T-cell (primary cell): Measurements from ENCODE around the gene APOC3. TPM values are rescaled to one million over a fixed set of nuclear protein-coding genes. Genes with fewer than 3 reads are reported as not detected.
A peak's percentile ranks its signal among the peaks of the same experiment; 100 is the strongest.

ENCODE experiments used
- ATAC-seq, 4 experiments: fragments of 200-7000 bp in 3 of 4; fragments of 150-1000 bp in 1 of 4; cut with Tn5 transposase; replicated peaks in 1 of 4; 1 replicate in 3 of 4; 2 replicates in 1 of 4; pipeline ENCODE4 v1.10.0; 2021; ENCODE audit warnings: moderate library complexity in 3 of 4, mild to moderate bottlenecking in 2 of 4, moderate number of reproducible peaks in 1 of 4
- CTCF ChIA-PET, 2 donors: fragments of 300-600 bp; sonication (Branson Sonifier 250); formaldehyde crosslinking; loops; one replicate each; lab custom pipeline; 2022; ENCODE audit warnings: antibody characterized with exemption in 2 of 2; lab: Charles Lee
- POLR2A ChIA-PET, 2 donors: fragments of 300-600 bp; sonication (Branson Sonifier 250); formaldehyde crosslinking; loops; one replicate each; lab custom pipeline; 2022; ENCODE audit warnings: antibody characterized with exemption in 2 of 2; lab: Charles Lee
- DNase-seq, 35 experiments: peaks; one replicate each; pipeline versions ENCODE4 v3.0.0 to v3.0.0-alpha.2; 2013 to 2023
- H3K27ac ChIP-seq: one replicate; pipeline ENCODE4 v1.5.1; 2013; ENCODE audit warnings: low read length
- H3K27me3 ChIP-seq, 2 experiments: replicated peaks in 1 of 2; 1 replicate in 1 of 2; 2 replicates in 1 of 2; pipeline versions ENCODE4 v1.6.1 to v1.7.0; 2013; ENCODE audit warnings: low read length in 1 of 2, mixed read lengths in 1 of 2; ENCODE audit not compliant: control insufficient read depth in 2 of 2, insufficient read depth in 2 of 2; ENCODE audit errors: extremely low read depth in 1 of 2
- H3K36me3 ChIP-seq, 2 donors: 1 replicate in 1 of 2; 2 replicates in 1 of 2; pipeline versions ENCODE4 v1.6.1 to v1.7.0; 2013; ENCODE audit warnings: low read length in 1 of 2; ENCODE audit not compliant: control insufficient read depth in 2 of 2, insufficient read depth in 1 of 2; ENCODE audit errors: extremely low read depth in 1 of 2
- H3K4me1 ChIP-seq, 2 experiments: 1 replicate in 1 of 2; 2 replicates in 1 of 2; pipeline versions ENCODE4 v1.6.1 to v1.7.0; 2013; ENCODE audit warnings: low read length in 2 of 2, mixed read lengths in 1 of 2; ENCODE audit not compliant: insufficient read depth in 2 of 2, control insufficient read depth in 1 of 2; ENCODE audit errors: extremely low read depth in 1 of 2
- H3K4me3 ChIP-seq, 2 donors: 1 replicate in 1 of 2; 2 replicates in 1 of 2; pipeline versions ENCODE4 v1.5.1 to v1.7.0; 2013; ENCODE audit warnings: mild to moderate bottlenecking in 2 of 2, low read length in 1 of 2, moderate library complexity in 1 of 2; ENCODE audit not compliant: control insufficient read depth in 1 of 2; ENCODE audit errors: extremely low read depth in 1 of 2
- H3K9me3 ChIP-seq: 2 replicates; pipeline ENCODE4 v1.7.0; 2013
- H3K27ac Mint-ChIP-seq, 2 donors: one replicate each; pipeline ENCODE4 v1.8.0; 2020 to 2021; ENCODE audit warnings: mild to moderate bottlenecking in 2 of 2, mixed read lengths in 2 of 2
- H3K27me3 Mint-ChIP-seq, 2 donors: one replicate each; pipeline ENCODE4 v1.8.0; 2021 to 2022; ENCODE audit warnings: mixed read lengths in 2 of 2
- H3K36me3 Mint-ChIP-seq: one replicate; pipeline ENCODE4 v1.8.0; 2021; ENCODE audit warnings: mixed read lengths
- H3K4me1 Mint-ChIP-seq, 3 donors: one replicate each; pipeline ENCODE4 v1.8.0; 2020 to 2022; ENCODE audit warnings: mixed read lengths in 3 of 3, mild to moderate bottlenecking in 1 of 3
- H3K4me3 Mint-ChIP-seq, 3 donors: one replicate each; pipeline ENCODE4 v1.8.0; 2020 to 2022; ENCODE audit warnings: mild to moderate bottlenecking in 3 of 3, mixed read lengths in 3 of 3, moderate library complexity in 3 of 3
- H3K9me3 Mint-ChIP-seq, 3 donors: one replicate each; pipeline ENCODE4 v1.8.0; 2020 to 2022; ENCODE audit warnings: mixed read lengths in 3 of 3
- WGBS: methylation state at CpG from one replicate; pipeline ENCODE4 v1.1.5; 2013; ENCODE audit warnings: missing lambda C conversion rate; ENCODE audit not compliant: insufficient coverage; 5-methylcytosine and 5-hydroxymethylcytosine counted together
- total RNA-seq, 35 experiments: library from RNA in 6 of 35; stranded (reverse) in 6 of 35; fragments of 120-200 nt in 1 of 35; gene quantifications; one replicate each; pipeline versions ENCODE4 v1.2.1 to v1.2.4 and lab custom pipeline; 2013 to 2026

APOC3 gene
- total RNA-seq, 5 donors from 2014 or later (not counting 1 experiment from before 2014, with no cell fraction given) = 3.3 to 4.1 (median 3.7) TPM; not detected in 2

GRCh38 chr11:116867619-116868018, 37.9 kb downstream of the APOC3 start:
- Histone ChIP-seq H3K27me3 (no peaks in the 10 kb centered on the region), H3K27ac (no peak overlapping the region), H3K36me3 (peaks cover 13 to 86% of the 10 kb centered on the region in 2 donors), H3K4me3 (no peak overlapping the region), H3K4me1 (no peaks in the 10 kb centered on the region), H3K9me3 (no peaks in the 10 kb centered on the region)
- Mint-ChIP-seq H3K4me1 (no peaks in the 10 kb centered on the region), H3K27me3 (no peaks in the 10 kb centered on the region), H3K27ac (no peak overlapping the region), H3K4me3 (no peak overlapping the region), H3K36me3 (peaks cover 81% of the 10 kb centered on the region), H3K9me3 (no peaks in the 10 kb centered on the region)
- ChIA-PET CTCF (interaction anchor here in 1 of 2 donors (1.5 kb wide), 1 partner anchor 32 kb away, joined by 4 read pairs; no protein-coding TSS in a partner anchor), POLR2A (no interaction called here)
- no peak for DNase-seq
- 99% methylated on average over 11 of the region's 11 CpGs for whole genome bisulfite sequencing
- ATAC-seq = no peak

- H3K4me1 Mint-ChIP-seq = peaks cover 0 to 2% (median 0%) of the 10 kb centered on the region in 3 donors
- H3K36me3 Mint-ChIP-seq = peaks cover 85% of the 10 kb centered on the region
- H3K27ac ChIP-seq = no peak overlapping the region
- no peak overlapping the region for H3K4me3 Mint-ChIP-seq
- no peak overlapping the region for H3K4me3 ChIP-seq
- H3K4me1 ChIP-seq = no peaks in the 10 kb centered on the region
- DNase-seq (no peak), ATAC-seq (no peak)
- H3K27me3 ChIP-seq = no peaks in the 10 kb centered on the region
- POLR2A ChIA-PET = no interaction called here
- no peaks in the 10 kb centered on the region for H3K27me3 Mint-ChIP-seq
- H3K9me3 Mint-ChIP-seq = no peaks in the 10 kb centered on the region
- H3K36me3 ChIP-seq = peaks cover 13 to 89% of the 10 kb centered on the region in 2 donors
- no peaks in the 10 kb centered on the region for H3K9me3 ChIP-seq
- 100% methylated on average over 2 of the region's 3 CpGs for WGBS
- CTCF ChIA-PET = interaction anchor here in 1 of 2 donors (1.5 kb wide), 1 partner anchor 32 kb away, joined by 4 read pairs; no protein-coding TSS in a partner anchor
- H3K27ac Mint-ChIP-seq = no peak overlapping the region
These were observed 38.4 kb downstream of the APOC3 start for GRCh38 chr11:116868066-116868465.

GRCh38 chr11:116869610-116870009, 39.9 kb downstream of the APOC3 start:
- Mint-ChIP-seq H3K27ac (peak overlapping the region in 1 of 2 donors; percentile 61), H3K9me3 (no peaks in the 10 kb centered on the region), H3K36me3 (peaks cover 82% of the 10 kb centered on the region), H3K4me1 (peaks cover 0 to 2% (median 0%) of the 10 kb centered on the region in 3 donors), H3K4me3 (no peak overlapping the region), H3K27me3 (no peaks in the 10 kb centered on the region)
- 60% methylated on average over 1 of the region's 4 CpGs for WGBS
- ChIA-PET CTCF (interaction anchor here in 1 of 2 donors (0.8 kb wide), 1 partner anchor 79 kb away, joined by 3 read pairs; no protein-coding TSS in a partner anchor), POLR2A (interaction anchor here in 1 of 2 donors (0.6 kb wide), 1 partner anchor 70 kb away, joined by 5 read pairs; no protein-coding TSS in a partner anchor)
- H3K36me3 ChIP-seq = peaks cover 17 to 88% of the 10 kb centered on the region in 2 donors
- no peak overlapping the region for H3K4me3 ChIP-seq
- no peaks in the 10 kb centered on the region for H3K4me1 ChIP-seq
- H3K9me3 ChIP-seq = no peaks in the 10 kb centered on the region
- no peak overlapping the region for H3K27ac ChIP-seq
- DNase-seq (no peak), ATAC-seq (no peak)
- H3K27me3 ChIP-seq = no peaks in the 10 kb centered on the region

GRCh38 chr11:116870054-116870453, 40.3 kb downstream of the APOC3 start:
- Mint-ChIP-seq H3K4me3 (no peak overlapping the region), H3K4me1 (peaks cover 0 to 2% (median 0%) of the 10 kb centered on the region in 3 donors), H3K9me3 (no peaks in the 10 kb centered on the region), H3K27me3 (no peaks in the 10 kb centered on the region), H3K36me3 (peaks cover 82% of the 10 kb centered on the region), H3K27ac (peak overlapping the region in 1 of 2 donors; percentile 61)
- no peaks in the 10 kb centered on the region for H3K4me1 ChIP-seq
- 71% methylated on average over 3 of the region's 3 CpGs for WGBS
- ATAC-seq (no peak), DNase-seq (no peak)
- H3K9me3 ChIP-seq = no peaks in the 10 kb centered on the region
- H3K36me3 ChIP-seq = peaks cover 19 to 88% of the 10 kb centered on the region in 2 donors
- no peak overlapping the region for H3K4me3 ChIP-seq
- POLR2A ChIA-PET = interaction anchor here in 1 of 2 donors (0.6 kb wide), 1 partner anchor 70 kb away, joined by 5 read pairs; no protein-coding TSS in a partner anchor
- CTCF ChIA-PET = interaction anchor here in 1 of 2 donors (0.8 kb wide), 1 partner anchor 80 kb away, joined by 3 read pairs; no protein-coding TSS in a partner anchor
- H3K27me3 ChIP-seq = no peaks in the 10 kb centered on the region
- no peak overlapping the region for H3K27ac ChIP-seq

GRCh38 chr11:116871248-116871647, 41.5 kb downstream of the APOC3 start:
- Mint-ChIP-seq H3K4me3 (no peak overlapping the region), H3K4me1 (peaks cover 0 to 2% (median 0%) of the 10 kb centered on the region in 3 donors), H3K9me3 (no peaks in the 10 kb centered on the region), H3K36me3 (peaks cover 81% of the 10 kb centered on the region), H3K27me3 (no peaks in the 10 kb centered on the region), H3K27ac (peak overlapping the region in 1 of 2 donors; percentile 13)
- ChIA-PET CTCF (interaction anchor here in 1 of 2 donors (0.7 kb wide), 1 partner anchor 206 kb away, joined by 3 read pairs; no protein-coding TSS in a partner anchor), POLR2A (interaction anchor here in 1 of 2 donors (0.6 kb wide), 1 partner anchor 17 kb away, joined by 3 read pairs; no protein-coding TSS in a partner anchor)
- WGBS = 93% methylated on average over 2 of the region's 3 CpGs
- Histone ChIP-seq H3K4me1 (no peaks in the 10 kb centered on the region), H3K36me3 (peaks cover 20 to 88% of the 10 kb centered on the region in 2 donors), H3K27ac (no peak overlapping the region), H3K4me3 (no peak overlapping the region), H3K27me3 (no peaks in the 10 kb centered on the region), H3K9me3 (no peaks in the 10 kb centered on the region)
- DNase-seq = no peak
- no peak for ATAC-seq

GRCh38 chr11:116873381-116873780, 43.7 kb downstream of the APOC3 start:
- CTCF ChIA-PET = no interaction called here
- H3K27me3 Mint-ChIP-seq = no peaks in the 10 kb centered on the region

More at GRCh38 chr11:116873381-116873780, 43.7 kb downstream of the APOC3 start:
- Histone ChIP-seq H3K36me3 (peaks cover 13 to 73% of the 10 kb centered on the region in 2 donors), H3K27me3 (no peaks in the 10 kb centered on the region), H3K4me1 (no peaks in the 10 kb centered on the region), H3K9me3 (no peaks in the 10 kb centered on the region), H3K27ac (no peak overlapping the region), H3K4me3 (no peak overlapping the region)
- no peak for ATAC-seq
- peaks cover 0 to 2% (median 0%) of the 10 kb centered on the region in 3 donors for H3K4me1 Mint-ChIP-seq
- H3K9me3 Mint-ChIP-seq = no peaks in the 10 kb centered on the region
- H3K27ac Mint-ChIP-seq = no peak overlapping the region
- no peak for DNase-seq
- WGBS = 95% methylated on average over 4 of the region's 11 CpGs
- no peak overlapping the region for H3K4me3 Mint-ChIP-seq
- H3K36me3 Mint-ChIP-seq = peaks cover 63% of the 10 kb centered on the region
- POLR2A ChIA-PET = interaction anchor here in 1 of 2 donors (0.6 to 0.7 kb wide), 2 partner anchors 23 to 185 kb away, joined by 3 to 4 read pairs; no protein-coding TSS in a partner anchor
